ENCODE measurements around the gene MAP3K9.

DNA sequence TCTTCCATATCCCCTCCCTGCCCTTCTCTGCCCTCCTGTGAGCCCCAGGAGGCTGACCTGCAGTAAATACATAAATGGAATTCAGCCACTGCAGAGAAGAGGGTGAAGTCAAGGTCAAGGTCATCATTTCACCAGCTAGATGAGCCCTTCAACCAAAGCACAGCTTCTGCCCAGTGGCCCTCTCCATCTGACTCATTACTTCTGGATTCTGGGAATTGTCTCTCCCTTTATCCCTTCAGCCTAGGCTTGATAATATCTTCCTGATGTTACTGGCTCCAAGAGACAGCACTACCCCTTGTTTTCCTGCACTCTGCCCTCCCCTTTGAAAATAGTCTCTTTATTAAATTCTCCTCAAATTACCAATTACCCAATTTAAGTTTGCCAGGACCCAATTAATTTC lies 103.1 kb downstream of the MAP3K9 start:
- TF ChIP-seq POLR2A (IDR thresholded peaks at IDR 0.05) = no peak
- TF ChIP-seq, protein P1, sequence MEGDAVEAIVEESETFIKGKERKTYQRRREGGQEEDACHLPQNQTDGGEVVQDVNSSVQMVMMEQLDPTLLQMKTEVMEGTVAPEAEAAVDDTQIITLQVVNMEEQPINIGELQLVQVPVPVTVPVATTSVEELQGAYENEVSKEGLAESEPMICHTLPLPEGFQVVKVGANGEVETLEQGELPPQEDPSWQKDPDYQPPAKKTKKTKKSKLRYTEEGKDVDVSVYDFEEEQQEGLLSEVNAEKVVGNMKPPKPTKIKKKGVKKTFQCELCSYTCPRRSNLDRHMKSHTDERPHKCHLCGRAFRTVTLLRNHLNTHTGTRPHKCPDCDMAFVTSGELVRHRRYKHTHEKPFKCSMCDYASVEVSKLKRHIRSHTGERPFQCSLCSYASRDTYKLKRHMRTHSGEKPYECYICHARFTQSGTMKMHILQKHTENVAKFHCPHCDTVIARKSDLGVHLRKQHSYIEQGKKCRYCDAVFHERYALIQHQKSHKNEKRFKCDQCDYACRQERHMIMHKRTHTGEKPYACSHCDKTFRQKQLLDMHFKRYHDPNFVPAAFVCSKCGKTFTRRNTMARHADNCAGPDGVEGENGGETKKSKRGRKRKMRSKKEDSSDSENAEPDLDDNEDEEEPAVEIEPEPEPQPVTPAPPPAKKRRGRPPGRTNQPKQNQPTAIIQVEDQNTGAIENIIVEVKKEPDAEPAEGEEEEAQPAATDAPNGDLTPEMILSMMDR (IDR thresholded peaks at IDR 0.05) = no peak
- no peak for TF ChIP-seq EP300 (IDR thresholded peaks at IDR 0.05)
